ENCODE results near the gene TNFRSF1A.

The TNFRSF1A gene

GRCh38 chr12:6367969-6368892, 26.4 kb upstream of the TNFRSF1A start:
- TF ChIP-seq, protein P1, sequence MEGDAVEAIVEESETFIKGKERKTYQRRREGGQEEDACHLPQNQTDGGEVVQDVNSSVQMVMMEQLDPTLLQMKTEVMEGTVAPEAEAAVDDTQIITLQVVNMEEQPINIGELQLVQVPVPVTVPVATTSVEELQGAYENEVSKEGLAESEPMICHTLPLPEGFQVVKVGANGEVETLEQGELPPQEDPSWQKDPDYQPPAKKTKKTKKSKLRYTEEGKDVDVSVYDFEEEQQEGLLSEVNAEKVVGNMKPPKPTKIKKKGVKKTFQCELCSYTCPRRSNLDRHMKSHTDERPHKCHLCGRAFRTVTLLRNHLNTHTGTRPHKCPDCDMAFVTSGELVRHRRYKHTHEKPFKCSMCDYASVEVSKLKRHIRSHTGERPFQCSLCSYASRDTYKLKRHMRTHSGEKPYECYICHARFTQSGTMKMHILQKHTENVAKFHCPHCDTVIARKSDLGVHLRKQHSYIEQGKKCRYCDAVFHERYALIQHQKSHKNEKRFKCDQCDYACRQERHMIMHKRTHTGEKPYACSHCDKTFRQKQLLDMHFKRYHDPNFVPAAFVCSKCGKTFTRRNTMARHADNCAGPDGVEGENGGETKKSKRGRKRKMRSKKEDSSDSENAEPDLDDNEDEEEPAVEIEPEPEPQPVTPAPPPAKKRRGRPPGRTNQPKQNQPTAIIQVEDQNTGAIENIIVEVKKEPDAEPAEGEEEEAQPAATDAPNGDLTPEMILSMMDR (IDR thresholded peaks at IDR 0.05; ENCODE audit: low read depth, low read length), result no peak
- no peak overlapping the region for H3K4me3 ChIP-seq (ENCODE audit: low read depth, low read length)

DNA sequence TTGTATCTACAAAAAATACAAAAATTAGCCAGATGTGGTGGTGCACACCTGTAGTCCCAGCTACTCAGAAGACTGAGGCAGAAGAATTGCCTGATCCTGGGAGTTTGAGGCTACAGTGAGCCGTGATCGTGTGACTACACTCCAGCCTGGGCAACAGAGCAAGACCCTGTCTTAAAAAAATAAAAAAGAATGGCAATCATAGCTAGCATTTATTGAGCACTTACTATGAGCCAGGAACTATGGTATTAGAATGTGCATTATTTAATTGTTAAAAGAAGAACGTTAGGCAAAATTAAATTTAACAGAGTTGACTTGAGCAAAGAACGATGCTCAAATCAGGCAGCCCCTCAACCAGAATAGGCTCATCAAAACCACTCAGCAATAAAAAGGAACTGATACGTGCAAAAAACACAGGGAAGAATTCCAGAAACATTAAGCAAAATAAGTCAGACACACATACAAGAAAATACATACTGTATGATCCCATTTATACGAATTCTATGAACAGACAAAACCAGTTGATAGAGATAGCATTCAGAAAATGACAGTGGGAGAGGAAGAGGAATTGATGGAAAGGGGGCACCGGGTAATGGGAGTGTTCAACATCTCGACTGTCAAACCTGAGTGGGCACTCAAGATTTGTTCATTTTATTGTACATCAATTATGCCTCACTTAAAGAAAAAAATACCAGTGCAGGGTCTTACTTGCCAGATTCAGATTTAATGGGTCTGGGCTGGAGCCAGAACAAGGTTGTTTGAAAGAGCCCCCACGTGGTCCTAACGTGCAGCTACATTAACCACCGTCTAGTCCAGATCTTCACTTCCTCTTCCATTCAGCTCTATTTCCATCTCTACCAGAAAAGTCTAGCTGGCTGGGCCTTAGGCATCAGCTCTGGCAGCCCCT, 25.4 kb upstream of the TNFRSF1A start:
- H3K4me3 ChIP-seq (ENCODE audit: low read depth, low read length), result no peak overlapping the region
- TF ChIP-seq, protein P1 (IDR thresholded peaks at IDR 0.05; ENCODE audit: low read depth, low read length), result peak; percentile 17; the same call in 1 of the 2 replicates

DNA sequence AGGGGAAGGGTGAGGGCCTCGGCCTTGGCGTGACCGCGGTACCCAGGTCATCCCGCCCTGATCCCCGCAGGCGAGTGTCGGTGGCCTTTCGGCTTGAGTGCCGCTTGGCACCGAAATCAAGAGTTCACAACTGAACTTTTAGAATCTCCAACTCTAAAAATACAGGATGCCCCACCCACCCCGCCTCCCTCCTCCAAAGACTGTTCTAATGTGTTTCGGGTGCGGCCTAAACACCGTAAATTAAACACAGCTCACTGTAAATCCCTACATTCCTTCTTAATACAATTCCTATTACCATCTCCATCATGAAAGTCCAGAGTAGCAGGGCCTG, 22.1 kb upstream of the TNFRSF1A start:
- no peak overlapping the region for H3K4me3 ChIP-seq (ENCODE audit: low read depth, low read length)
- TF ChIP-seq, protein P1 (IDR thresholded peaks at IDR 0.05; ENCODE audit: low read depth, low read length), result no peak

- H3K4me3 ChIP-seq (ENCODE audit: low read depth, low read length), result peak overlapping the region; percentile 54
- TF ChIP-seq, protein P1 (IDR thresholded peaks at IDR 0.05; ENCODE audit: low read depth, low read length), result no peak
Measured at GRCh38 chr12:6363330-6364043, 21.6 kb upstream of the TNFRSF1A start.

DNA sequence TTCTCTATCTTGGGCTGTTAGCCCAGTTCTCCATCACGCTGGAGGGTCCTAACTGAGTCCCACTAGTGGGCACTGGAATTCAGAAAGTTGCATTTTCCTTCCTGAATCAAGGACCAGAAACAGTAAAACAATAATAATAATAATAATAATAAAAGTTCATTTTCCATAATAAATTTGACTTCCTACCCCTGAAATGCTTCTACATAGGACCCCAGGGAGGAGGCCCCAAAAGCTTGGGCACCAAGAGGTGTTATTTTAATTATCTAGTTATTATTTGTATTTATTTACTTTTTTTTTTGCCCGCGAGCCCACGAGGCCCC, 21.1 kb upstream of the TNFRSF1A start:
- no peak overlapping the region; the same call in 1 of the 2 replicates for H3K4me3 ChIP-seq (ENCODE audit: low read depth, low read length)
- TF ChIP-seq, protein P1 (IDR thresholded peaks at IDR 0.05; ENCODE audit: low read depth, low read length), result no peak

DNA sequence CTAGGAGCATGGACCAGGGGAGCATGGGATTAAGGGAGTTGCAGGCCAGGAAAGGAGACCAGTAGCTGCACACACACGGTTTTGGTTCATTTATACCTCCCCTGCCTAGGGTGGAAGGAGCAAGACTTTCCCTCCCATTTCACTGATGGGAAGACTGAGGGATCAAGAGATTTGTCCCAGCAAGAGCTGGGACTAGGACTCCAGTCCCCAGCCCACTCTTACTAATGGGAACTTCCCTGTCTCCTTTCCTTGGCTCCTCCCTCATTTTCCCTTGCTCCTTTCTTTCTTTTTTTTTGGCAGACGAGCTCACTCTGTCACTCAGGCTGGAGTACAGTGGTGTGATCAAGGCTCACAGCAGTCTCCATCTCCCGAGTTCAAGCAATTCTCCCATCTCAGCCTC, 20.5 kb upstream of the TNFRSF1A start:
- TF ChIP-seq, protein P1 (IDR thresholded peaks at IDR 0.05; ENCODE audit: low read depth, low read length), result no peak
- no peak overlapping the region for H3K4me3 ChIP-seq (ENCODE audit: low read depth, low read length)

Measured in WI38 (cell line).